Measurements from ENCODE around the gene UBAC2. TPM values are rescaled to one million over a fixed set of nuclear protein-coding genes. Genes with fewer than 3 reads are reported as not detected.
A peak's percentile ranks its signal among the peaks of the same experiment; 100 is the strongest.

UBAC2 gene
- total RNA-seq, 1 donor from 2014 or later = 59.8 TPM

DNA sequence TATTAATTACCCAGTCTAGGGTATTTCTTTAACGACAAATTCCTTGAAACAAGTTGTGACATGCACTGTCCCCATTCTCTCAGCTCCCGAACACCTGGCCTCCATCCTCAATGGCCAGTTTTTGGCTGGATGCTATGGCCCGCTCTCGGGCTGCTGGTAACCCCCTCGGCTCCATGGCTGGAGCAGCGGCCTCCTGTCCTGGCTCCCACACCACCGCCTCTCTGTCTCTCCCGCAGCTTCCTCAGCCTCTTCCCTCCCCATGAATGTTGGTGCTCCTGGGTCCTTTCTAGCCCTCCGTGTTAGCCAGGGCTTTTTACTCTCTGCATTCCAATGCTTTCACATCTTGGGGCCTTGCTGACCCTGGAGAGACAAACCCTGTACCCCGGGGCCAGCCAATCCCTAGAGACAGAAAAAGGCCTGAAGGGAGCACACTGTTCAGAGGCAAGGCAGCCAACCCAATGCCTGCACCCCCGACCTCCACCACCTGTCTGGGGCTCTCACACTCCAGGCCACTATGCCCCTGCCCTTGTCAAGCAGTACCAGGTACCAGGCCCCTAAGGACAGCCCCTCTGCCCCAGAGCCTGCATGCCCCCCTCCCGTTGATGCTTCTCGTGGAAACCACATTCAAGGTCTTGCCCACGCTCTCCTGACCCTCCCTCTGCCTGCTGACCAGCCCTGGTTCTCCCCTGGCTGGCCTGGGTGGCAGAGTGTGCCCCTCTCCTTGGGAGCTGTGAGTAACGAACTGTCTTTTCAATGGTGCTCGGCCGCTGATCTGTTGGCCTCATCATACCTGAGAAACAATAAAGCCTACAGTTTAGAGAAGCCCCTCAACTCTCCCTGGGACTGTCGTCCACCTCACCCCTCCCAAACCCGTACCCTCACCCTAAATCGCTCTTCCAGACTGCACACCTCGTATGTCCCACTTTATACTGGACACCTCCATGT is 193.4 kb downstream of the UBAC2 start:
- TF ChIP-seq CTCF (conservative IDR thresholded peaks at IDR 0.05) = no peak
- peaks cover 5% of the 10 kb centered on the region for H3K4me1 Mint-ChIP-seq
- no peaks in the 10 kb centered on the region for H3K9me3 Mint-ChIP-seq
- no peak overlapping the region for H3K4me3 Mint-ChIP-seq
- peak overlapping the region; percentile 79 for H3K27ac Mint-ChIP-seq (ENCODE audit: unreplicated experiment)
- H3K27me3 Mint-ChIP-seq (ENCODE audit: low read depth) = no peaks in the 10 kb centered on the region
- no peak for DNase-seq (ENCODE audit: low read depth, low spot score)
- H3K36me3 Mint-ChIP-seq (ENCODE audit: low read depth) = no peaks in the 10 kb centered on the region

GRCh38 chr13:99395436-99395835 is 194.8 kb downstream of the UBAC2 start:
- no peaks in the 10 kb centered on the region for H3K9me3 Mint-ChIP-seq
- no peak for DNase-seq (ENCODE audit: low read depth, low spot score)

GRCh38 chr13:99396446-99396845 is 195.8 kb downstream of the UBAC2 start:
- no peaks in the 10 kb centered on the region for H3K9me3 Mint-ChIP-seq
- H3K27me3 Mint-ChIP-seq (ENCODE audit: low read depth) = no peaks in the 10 kb centered on the region
- H3K27ac Mint-ChIP-seq (ENCODE audit: unreplicated experiment) = no peak overlapping the region
- DNase-seq (ENCODE audit: low read depth, low spot score) = no peak
- H3K4me3 Mint-ChIP-seq = no peak overlapping the region
- no peaks in the 10 kb centered on the region for H3K36me3 Mint-ChIP-seq (ENCODE audit: low read depth)
- H3K4me1 Mint-ChIP-seq = peaks cover 5% of the 10 kb centered on the region
- no peak for TF ChIP-seq CTCF (conservative IDR thresholded peaks at IDR 0.05)

More at GRCh38 chr13:99395436-99395835, 194.8 kb downstream of the UBAC2 start:
- Mint-ChIP-seq H3K4me3 (no peak overlapping the region), H3K4me1 (peaks cover 5% of the 10 kb centered on the region), H3K27me3 (ENCODE audit: low read depth) (no peaks in the 10 kb centered on the region), H3K27ac (ENCODE audit: unreplicated experiment) (no peak overlapping the region), H3K36me3 (ENCODE audit: low read depth) (no peaks in the 10 kb centered on the region)
- TF ChIP-seq CTCF (conservative IDR thresholded peaks at IDR 0.05) = no peak

DNA sequence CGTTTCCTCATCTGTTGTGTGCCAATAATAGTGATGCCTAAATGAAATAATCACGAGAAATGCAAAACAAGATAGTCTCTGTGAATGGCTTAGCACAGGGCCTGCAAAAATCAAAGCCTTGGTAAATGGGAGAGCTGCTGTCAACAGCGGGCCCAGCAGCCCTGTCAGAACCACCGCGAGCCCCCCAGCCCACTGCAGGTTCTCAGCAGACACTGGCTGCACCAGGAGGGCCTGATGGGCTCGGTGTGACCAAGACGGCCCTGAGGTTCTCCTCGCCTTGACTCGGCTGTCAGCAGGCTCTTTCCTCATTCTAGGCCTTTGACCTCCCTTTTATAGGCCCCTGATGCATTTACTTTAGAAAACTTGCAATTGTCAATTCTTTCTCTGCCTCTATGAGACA is 197.4 kb downstream of the UBAC2 start:
- TF ChIP-seq CTCF (conservative IDR thresholded peaks at IDR 0.05) = no peak
- H3K9me3 Mint-ChIP-seq = peaks cover 5% of the 10 kb centered on the region
- no peak overlapping the region for H3K4me3 Mint-ChIP-seq
- H3K27ac Mint-ChIP-seq (ENCODE audit: unreplicated experiment) = no peak overlapping the region
- no peaks in the 10 kb centered on the region for H3K27me3 Mint-ChIP-seq (ENCODE audit: low read depth)
- H3K36me3 Mint-ChIP-seq (ENCODE audit: low read depth) = no peaks in the 10 kb centered on the region
- DNase-seq (ENCODE audit: low read depth, low spot score) = no peak
- H3K4me1 Mint-ChIP-seq = peaks cover 5% of the 10 kb centered on the region

DNA sequence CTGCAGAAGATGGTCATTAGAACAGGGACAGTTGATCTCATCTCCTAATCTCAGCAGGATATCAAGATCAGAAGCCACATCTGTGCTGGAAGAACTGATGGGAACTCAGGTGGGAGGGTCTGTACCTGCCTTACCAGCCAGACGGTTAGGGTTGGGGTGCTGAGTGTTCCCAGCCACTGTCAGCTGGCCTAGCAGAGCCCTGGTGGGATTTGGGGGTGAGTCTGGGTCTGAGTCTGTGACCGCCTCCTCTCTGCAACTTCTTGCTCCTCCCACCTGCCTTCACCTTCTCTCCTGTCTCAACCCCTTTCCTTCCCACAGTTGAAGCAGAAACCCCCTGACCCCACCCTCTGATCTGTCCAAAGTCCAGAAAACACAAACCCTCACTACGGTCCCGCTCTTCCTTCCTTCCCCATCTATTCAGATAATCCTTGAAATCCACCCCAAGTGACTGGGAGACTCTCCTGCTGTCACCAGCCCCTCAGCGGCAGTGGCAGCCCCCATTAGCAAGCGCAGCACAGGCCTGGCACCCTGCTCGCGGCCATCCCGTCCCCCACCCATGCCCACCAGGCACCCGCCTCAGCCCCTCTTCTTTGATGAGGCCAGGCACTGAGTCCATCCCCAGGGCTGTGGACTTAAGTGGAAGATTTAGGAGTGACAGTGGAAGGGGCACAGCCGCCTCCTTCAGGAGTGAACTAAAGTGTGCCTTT is 198.4 kb downstream of the UBAC2 start:
- Mint-ChIP-seq H3K4me1 (peaks cover 5% of the 10 kb centered on the region), H3K27ac (ENCODE audit: unreplicated experiment) (peak overlapping the region; percentile 73), H3K36me3 (ENCODE audit: low read depth) (no peaks in the 10 kb centered on the region), H3K27me3 (ENCODE audit: low read depth) (no peaks in the 10 kb centered on the region), H3K9me3 (peaks cover 5% of the 10 kb centered on the region), H3K4me3 (no peak overlapping the region)
- TF ChIP-seq CTCF (conservative IDR thresholded peaks at IDR 0.05) = no peak
- no peak for DNase-seq (ENCODE audit: low read depth, low spot score)

All from neural crest cell (in vitro differentiated cells).